Measurements from ENCODE around the gene SARM1.

GRCh38 chr17:28364665-28365363, 6.7 kb upstream of the SARM1 start, which contains the start of gene SEBOX:
- TF ChIP-seq CTCF (IDR thresholded peaks at IDR 0.05) (no peak), EP300 (IDR thresholded peaks at IDR 0.05) (no peak), POLR2AphosphoS5 (IDR thresholded peaks at IDR 0.05) (no peak), POLR2A (IDR thresholded peaks at IDR 0.05) (no peak)
